ENCODE results near the gene FRMD6. TPM values are rescaled to one million over a fixed set of nuclear protein-coding genes. Genes with fewer than 3 reads are reported as not detected.

FRMD6 gene
- polyA plus RNA-seq, 4 donors = 0.45 to 6.2 (median 3.2) TPM

GRCh38 chr14:51666070-51666469 lies 14.4 kb downstream of the FRMD6 start:
- Histone ChIP-seq H3K4me1 (ENCODE audit: control insufficient read depth in 3 of 3, insufficient read depth in 2 of 3, low read depth in 1 of 3, low read length in 2 of 3) (no peaks in the 10 kb centered on the region), H3K9me3 (ENCODE audit: control insufficient read depth in 2 of 2, insufficient read depth in 1 of 2, low read depth in 1 of 2, low read length in 1 of 2) (peaks cover 0 to 3% of the 10 kb centered on the region in 2 donors), H3K27me3 (ENCODE audit: control insufficient read depth in 3 of 3, insufficient read depth in 3 of 3, low read length in 3 of 3) (peaks cover 0 to 2% (median 0%) of the 10 kb centered on the region in 3 donors), H3K27ac (ENCODE audit: low read depth in 1 of 3, low read length in 2 of 3) (no peak overlapping the region), H3K4me3 (ENCODE audit: low read depth in 1 of 3, low read length in 3 of 3) (no peak overlapping the region), H3K36me3 (ENCODE audit: control insufficient read depth in 3 of 3, insufficient read depth in 2 of 3, low read depth in 1 of 3, low read length in 3 of 3) (no peaks in the 10 kb centered on the region)
- 90 to 93% (median 92%) methylated on average over 3 of the region's 3 CpGs for WGBS, 3 donors
- DNase-seq (no peak), FAIRE-seq (no peak)

DNA sequence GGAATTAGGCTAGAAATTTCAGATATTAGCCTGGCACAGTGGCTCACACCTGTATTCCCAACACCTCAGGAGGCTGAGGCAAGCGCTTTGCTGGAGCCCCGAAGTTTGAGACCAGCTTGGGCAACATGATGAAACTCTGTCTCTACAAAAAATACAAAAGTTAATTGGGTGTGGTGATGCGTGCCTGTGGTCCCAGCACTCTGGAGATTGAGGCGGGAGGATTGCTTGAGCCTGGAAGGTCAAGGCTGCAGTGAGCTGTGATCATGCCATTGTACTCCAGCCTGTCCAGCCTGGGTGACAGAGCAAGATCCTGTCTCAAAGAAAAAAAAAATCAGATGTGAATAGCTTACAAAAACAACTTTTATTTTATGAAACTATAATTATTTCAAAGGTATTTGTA lies 15.1 kb downstream of the FRMD6 start:
- no peaks in the 10 kb centered on the region for H3K4me1 ChIP-seq (ENCODE audit: control insufficient read depth in 3 of 3, insufficient read depth in 2 of 3, low read depth in 1 of 3, low read length in 2 of 3)
- no peak overlapping the region for H3K27ac ChIP-seq (ENCODE audit: low read depth in 1 of 3, low read length in 2 of 3)
- WGBS, 3 donors = 84 to 95% (median 95%) methylated on average over 4 of the region's 4 CpGs
- peaks cover 0 to 2% (median 0%) of the 10 kb centered on the region in 3 donors for H3K27me3 ChIP-seq (ENCODE audit: control insufficient read depth in 3 of 3, insufficient read depth in 3 of 3, low read length in 3 of 3)
- DNase-seq (no peak), FAIRE-seq (no peak)
- H3K36me3 ChIP-seq (ENCODE audit: control insufficient read depth in 3 of 3, insufficient read depth in 2 of 3, low read depth in 1 of 3, low read length in 3 of 3) = no peaks in the 10 kb centered on the region
- H3K9me3 ChIP-seq (ENCODE audit: control insufficient read depth in 2 of 2, insufficient read depth in 1 of 2, low read depth in 1 of 2, low read length in 1 of 2) = peaks cover 0 to 3% of the 10 kb centered on the region in 2 donors
- no peak overlapping the region for H3K4me3 ChIP-seq (ENCODE audit: low read depth in 1 of 3, low read length in 3 of 3)

- peaks cover 0 to 2% (median 0%) of the 10 kb centered on the region in 3 donors for H3K27me3 ChIP-seq (ENCODE audit: control insufficient read depth in 3 of 3, insufficient read depth in 3 of 3, low read length in 3 of 3)
- H3K4me1 ChIP-seq (ENCODE audit: control insufficient read depth in 3 of 3, insufficient read depth in 2 of 3, low read depth in 1 of 3, low read length in 2 of 3) = no peaks in the 10 kb centered on the region
- H3K9me3 ChIP-seq (ENCODE audit: control insufficient read depth in 2 of 2, insufficient read depth in 1 of 2, low read depth in 1 of 2, low read length in 1 of 2) = peaks cover 0 to 3% of the 10 kb centered on the region in 2 donors
- no peak overlapping the region for H3K27ac ChIP-seq (ENCODE audit: low read depth in 1 of 3, low read length in 2 of 3)
- FAIRE-seq (no peak), DNase-seq (no peak)
- H3K4me3 ChIP-seq (ENCODE audit: low read depth in 1 of 3, low read length in 3 of 3) = no peak overlapping the region
- no peaks in the 10 kb centered on the region for H3K36me3 ChIP-seq (ENCODE audit: control insufficient read depth in 3 of 3, insufficient read depth in 2 of 3, low read depth in 1 of 3, low read length in 3 of 3)
- 89 to 97% (median 93%) methylated on average over 2 of the region's 2 CpGs for WGBS, 3 donors
These were observed 17.2 kb downstream of the FRMD6 start for GRCh38 chr14:51668870-51669269.

DNA sequence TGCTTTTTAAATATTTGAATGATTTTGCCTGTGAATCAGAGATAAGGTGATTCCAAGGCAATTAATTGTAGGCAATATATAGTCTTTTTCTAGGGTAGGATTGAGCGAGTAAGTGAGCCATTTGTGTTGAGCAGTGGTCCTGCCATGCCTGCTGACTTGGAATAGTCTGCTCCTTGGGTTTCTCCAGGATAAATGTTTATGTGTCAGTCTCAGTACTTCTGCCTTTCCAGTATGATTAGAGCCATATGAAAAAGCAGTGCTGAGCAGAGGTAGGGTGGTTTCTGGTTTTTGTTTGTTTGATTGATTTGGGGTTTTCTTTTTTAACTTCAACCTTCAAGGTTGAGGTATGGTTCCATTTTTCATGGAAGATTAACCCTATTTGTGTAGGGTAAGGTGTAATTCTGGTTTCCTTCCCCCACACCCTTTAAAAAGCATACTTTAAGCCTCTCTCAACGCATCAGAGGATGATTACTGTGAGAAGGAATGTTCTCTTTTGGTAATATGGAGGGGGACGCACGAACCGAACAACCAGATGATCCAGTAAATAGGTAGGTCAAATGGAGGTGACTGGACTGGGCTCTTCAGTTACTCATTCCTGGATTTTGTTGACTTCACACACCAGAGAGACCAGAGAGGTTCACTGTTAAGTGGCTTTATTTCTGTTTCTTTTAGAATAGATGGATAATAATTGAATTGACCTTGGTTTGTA lies 22.7 kb downstream of the FRMD6 start:
- Histone ChIP-seq H3K4me3 (ENCODE audit: low read depth in 1 of 3, low read length in 3 of 3) (no peak overlapping the region), H3K9me3 (ENCODE audit: control insufficient read depth in 2 of 2, insufficient read depth in 1 of 2, low read depth in 1 of 2, low read length in 1 of 2) (no peaks in the 10 kb centered on the region), H3K27me3 (ENCODE audit: control insufficient read depth in 3 of 3, insufficient read depth in 3 of 3, low read length in 3 of 3) (no peaks in the 10 kb centered on the region), H3K36me3 (ENCODE audit: control insufficient read depth in 3 of 3, insufficient read depth in 2 of 3, low read depth in 1 of 3, low read length in 3 of 3) (no peaks in the 10 kb centered on the region), H3K4me1 (ENCODE audit: control insufficient read depth in 3 of 3, insufficient read depth in 2 of 3, low read depth in 1 of 3, low read length in 2 of 3) (no peaks in the 10 kb centered on the region), H3K27ac (ENCODE audit: low read depth in 1 of 3, low read length in 2 of 3) (no peak overlapping the region)
- DNase-seq (no peak), FAIRE-seq (no peak)
- WGBS, 3 donors = 89 to 94% (median 92%) methylated on average over 5 of the region's 5 CpGs

DNA sequence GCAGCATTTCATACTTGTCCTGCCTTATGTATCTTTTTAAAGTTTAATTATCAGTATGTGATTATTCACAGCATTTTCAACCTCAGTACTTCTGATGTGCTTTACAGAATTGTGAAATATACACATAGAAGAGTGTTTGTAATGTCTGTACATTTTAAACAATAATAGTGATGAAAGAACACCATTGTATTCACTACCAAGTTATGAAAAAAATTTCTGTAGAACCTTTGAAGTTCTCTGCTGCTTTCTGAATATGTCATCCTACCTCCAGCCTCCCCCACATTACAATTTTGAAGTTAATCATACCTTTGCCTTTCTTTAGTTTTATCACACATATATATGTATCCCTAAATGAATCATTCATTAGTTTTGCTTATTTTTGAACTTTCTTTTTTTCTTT lies 24.8 kb downstream of the FRMD6 start:
- H3K36me3 ChIP-seq (ENCODE audit: control insufficient read depth in 3 of 3, insufficient read depth in 2 of 3, low read depth in 1 of 3, low read length in 3 of 3) = no peaks in the 10 kb centered on the region
- no peak overlapping the region for H3K27ac ChIP-seq (ENCODE audit: low read depth in 1 of 3, low read length in 2 of 3)
- FAIRE-seq (no peak), DNase-seq (no peak)
- H3K9me3 ChIP-seq (ENCODE audit: control insufficient read depth in 2 of 2, insufficient read depth in 1 of 2, low read depth in 1 of 2, low read length in 1 of 2) = no peaks in the 10 kb centered on the region
- H3K27me3 ChIP-seq (ENCODE audit: control insufficient read depth in 3 of 3, insufficient read depth in 3 of 3, low read length in 3 of 3) = no peaks in the 10 kb centered on the region
- no peak overlapping the region for H3K4me3 ChIP-seq (ENCODE audit: low read depth in 1 of 3, low read length in 3 of 3)
- H3K4me1 ChIP-seq (ENCODE audit: control insufficient read depth in 3 of 3, insufficient read depth in 2 of 3, low read depth in 1 of 3, low read length in 2 of 3) = no peaks in the 10 kb centered on the region

DNA sequence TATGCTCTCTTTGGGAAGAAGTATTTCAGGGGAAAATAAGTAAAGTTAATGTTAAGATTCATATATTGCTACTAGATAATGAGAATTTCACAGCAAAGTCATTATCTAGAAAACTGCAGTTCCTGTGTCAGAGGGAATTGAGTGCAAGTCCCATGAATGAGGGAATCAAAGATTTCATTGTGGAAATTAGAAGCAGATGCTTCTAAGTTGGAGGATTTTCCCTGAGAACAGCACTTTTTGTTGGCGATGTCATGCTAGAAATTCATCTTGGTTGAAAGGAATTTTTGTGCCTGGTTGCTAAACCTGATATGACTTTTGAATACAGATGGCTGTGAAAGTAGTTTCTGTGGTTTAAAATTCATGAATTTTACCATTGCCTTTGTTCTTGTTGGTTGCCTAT lies 25.6 kb downstream of the FRMD6 start:
- no peaks in the 10 kb centered on the region for H3K9me3 ChIP-seq (ENCODE audit: control insufficient read depth in 2 of 2, insufficient read depth in 1 of 2, low read depth in 1 of 2, low read length in 1 of 2)
- H3K36me3 ChIP-seq (ENCODE audit: control insufficient read depth in 3 of 3, insufficient read depth in 2 of 3, low read depth in 1 of 3, low read length in 3 of 3) = no peaks in the 10 kb centered on the region
- no peak for FAIRE-seq
- no peak overlapping the region for H3K4me3 ChIP-seq (ENCODE audit: low read depth in 1 of 3, low read length in 3 of 3)
- WGBS, 3 donors = 69 to 92% (median 81%) methylated on average over 1 of the region's 1 CpG
- DNase-seq = no peak
- peak overlapping the region in 1 of 3 donors; percentile 58 for H3K27ac ChIP-seq (ENCODE audit: low read depth in 1 of 3, low read length in 2 of 3)
- H3K27me3 ChIP-seq (ENCODE audit: control insufficient read depth in 3 of 3, insufficient read depth in 3 of 3, low read length in 3 of 3) = no peaks in the 10 kb centered on the region
- no peaks in the 10 kb centered on the region for H3K4me1 ChIP-seq (ENCODE audit: control insufficient read depth in 3 of 3, insufficient read depth in 2 of 3, low read depth in 1 of 3, low read length in 2 of 3)

DNA sequence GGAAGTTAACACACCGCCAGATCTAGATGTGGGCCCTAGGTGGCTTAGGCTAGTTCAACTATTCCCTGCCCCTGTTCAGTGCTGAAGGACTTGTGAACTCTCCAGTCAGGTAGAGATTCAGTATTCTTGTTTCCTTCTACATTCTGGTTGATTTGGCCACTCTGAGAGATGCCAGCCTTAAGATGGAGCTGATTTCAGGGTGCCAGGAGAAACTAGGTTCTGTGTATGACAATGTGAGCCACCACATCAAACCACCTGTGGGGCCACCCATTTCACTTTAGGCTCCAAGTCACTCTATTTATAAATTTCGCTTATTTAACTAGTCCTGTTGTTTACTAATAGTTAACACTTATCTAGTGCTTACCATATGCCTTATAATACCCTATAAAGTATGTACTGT lies 26.0 kb downstream of the FRMD6 start:
- FAIRE-seq = no peak

DNA sequence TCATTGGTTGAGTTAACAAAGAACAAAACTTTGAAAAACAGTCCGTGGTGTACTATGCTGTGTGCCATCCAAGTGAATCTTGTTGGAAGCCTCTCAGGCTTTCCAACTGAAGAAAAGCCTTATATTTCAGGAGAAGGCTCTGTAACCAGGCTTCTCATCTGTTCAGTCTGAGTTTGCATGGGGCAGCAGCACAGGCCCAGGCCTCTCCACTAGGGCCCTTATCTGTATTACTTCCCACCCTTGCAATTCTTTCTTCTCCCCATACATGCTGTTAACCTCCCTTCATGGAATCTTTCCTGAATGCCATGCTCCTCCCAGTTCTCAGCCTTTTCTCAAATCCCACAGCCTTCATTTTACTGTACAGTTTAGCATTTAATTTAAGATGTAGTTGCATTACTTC lies 28.3 kb downstream of the FRMD6 start:
- H3K4me1 ChIP-seq (ENCODE audit: control insufficient read depth in 3 of 3, insufficient read depth in 2 of 3, low read depth in 1 of 3, low read length in 2 of 3) = no peaks in the 10 kb centered on the region
- H3K27ac ChIP-seq (ENCODE audit: low read depth in 1 of 3, low read length in 2 of 3) = peak overlapping the region in 1 of 3 donors; percentile 20
- H3K27me3 ChIP-seq (ENCODE audit: control insufficient read depth in 3 of 3, insufficient read depth in 3 of 3, low read length in 3 of 3) = no peaks in the 10 kb centered on the region
- no peaks in the 10 kb centered on the region for H3K9me3 ChIP-seq (ENCODE audit: control insufficient read depth in 2 of 2, insufficient read depth in 1 of 2, low read depth in 1 of 2, low read length in 1 of 2)
- DNase-seq = no peak
- WGBS, 3 donors = 88 to 100% (median 95%) methylated on average over 1 of the region's 1 CpG
- H3K4me3 ChIP-seq (ENCODE audit: low read depth in 1 of 3, low read length in 3 of 3) = peak overlapping the region in 1 of 3 donors; percentile 23
- no peak for FAIRE-seq
- no peaks in the 10 kb centered on the region for H3K36me3 ChIP-seq (ENCODE audit: control insufficient read depth in 3 of 3, insufficient read depth in 2 of 3, low read depth in 1 of 3, low read length in 3 of 3)

More for the DNA sequence above, 26.0 kb downstream of the FRMD6 start:
- no peak overlapping the region for H3K4me3 ChIP-seq (ENCODE audit: low read depth in 1 of 3, low read length in 3 of 3)
- WGBS, 3 donors = 74 to 77% (median 75%) methylated on average over 2 of the region's 2 CpGs
- no peaks in the 10 kb centered on the region for H3K36me3 ChIP-seq (ENCODE audit: control insufficient read depth in 3 of 3, insufficient read depth in 2 of 3, low read depth in 1 of 3, low read length in 3 of 3)
- no peaks in the 10 kb centered on the region for H3K4me1 ChIP-seq (ENCODE audit: control insufficient read depth in 3 of 3, insufficient read depth in 2 of 3, low read depth in 1 of 3, low read length in 2 of 3)
- H3K27ac ChIP-seq (ENCODE audit: low read depth in 1 of 3, low read length in 2 of 3) = peak overlapping the region in 1 of 3 donors; percentile 58
- no peak for DNase-seq
- no peaks in the 10 kb centered on the region for H3K9me3 ChIP-seq (ENCODE audit: control insufficient read depth in 2 of 2, insufficient read depth in 1 of 2, low read depth in 1 of 2, low read length in 1 of 2)
- H3K27me3 ChIP-seq (ENCODE audit: control insufficient read depth in 3 of 3, insufficient read depth in 3 of 3, low read length in 3 of 3) = no peaks in the 10 kb centered on the region

DNA sequence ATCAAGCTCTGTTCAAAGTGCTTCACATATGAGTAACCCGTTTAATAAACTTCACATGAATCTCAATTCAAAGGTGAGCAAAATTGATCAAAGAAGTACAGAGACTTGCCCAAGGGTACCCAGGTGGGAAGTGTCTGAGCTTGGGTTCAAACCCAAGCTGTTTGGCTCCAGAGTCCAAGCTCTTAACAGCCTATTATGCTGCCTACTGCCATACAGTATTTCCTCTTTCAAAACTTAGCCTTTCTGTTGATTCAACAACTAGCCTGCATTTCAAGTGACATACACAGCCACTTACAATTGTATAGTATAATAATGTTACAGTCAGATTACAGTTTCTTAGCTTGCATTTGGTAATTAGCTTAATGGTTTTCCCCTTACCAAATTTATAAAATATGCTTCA lies 29.7 kb downstream of the FRMD6 start:
- no peak overlapping the region for H3K4me3 ChIP-seq (ENCODE audit: low read depth in 1 of 3, low read length in 3 of 3)
- no peaks in the 10 kb centered on the region for H3K9me3 ChIP-seq (ENCODE audit: control insufficient read depth in 2 of 2, insufficient read depth in 1 of 2, low read depth in 1 of 2, low read length in 1 of 2)
- H3K27me3 ChIP-seq (ENCODE audit: control insufficient read depth in 3 of 3, insufficient read depth in 3 of 3, low read length in 3 of 3) = no peaks in the 10 kb centered on the region
- DNase-seq = peak in 1 of 2 donors; percentile 13
- WGBS, 3 donors = 14 to 57% (median 47%) methylated on average over 1 of the region's 1 CpG
- no peaks in the 10 kb centered on the region for H3K36me3 ChIP-seq (ENCODE audit: control insufficient read depth in 3 of 3, insufficient read depth in 2 of 3, low read depth in 1 of 3, low read length in 3 of 3)
- H3K4me1 ChIP-seq (ENCODE audit: control insufficient read depth in 3 of 3, insufficient read depth in 2 of 3, low read depth in 1 of 3, low read length in 2 of 3) = no peaks in the 10 kb centered on the region
- no peak overlapping the region for H3K27ac ChIP-seq (ENCODE audit: low read depth in 1 of 3, low read length in 2 of 3)
- no peak for FAIRE-seq
